ENCODE results near the gene ENTPD1.
"Not testable (repeated sequence)": the region's sequence is repeated elsewhere in the genome, so short reads cannot be mapped to it uniquely, and the experiment has no call there.

Gene ENTPD1

GRCh38 chr10:95908450-95908849, 152.5 kb downstream of the ENTPD1 start:
- peaks cover 5 to 16% of the 10 kb centered on the region in 2 experiments for H3K36me3 ChIP-seq (ENCODE audit: control insufficient read depth in 2 of 2, insufficient read depth in 1 of 2, low read length in 2 of 2)
- TF ChIP-seq ZNF239 (tag by site-specific recombination; IDR thresholded peaks at IDR 0.05) (no peak), PRDM1 (tag by site-specific recombination; IDR thresholded peaks at IDR 0.05) (peak; percentile 89)
- H3K4me3 ChIP-seq (ENCODE audit: low read depth, low read length), result no peak overlapping the region
- no peaks in the 10 kb centered on the region for H3K4me1 ChIP-seq (ENCODE audit: control insufficient read depth, insufficient read depth, low read length)
- no peak overlapping the region for H3K27ac ChIP-seq (ENCODE audit: extremely low read depth, low read depth, low read length)
- no peaks in the 10 kb centered on the region for H3K9me3 ChIP-seq (ENCODE audit: control insufficient read depth, insufficient read depth, low read depth, low read length)
- ChIA-PET CTCF (interaction anchor here (3.5 kb wide), 1 partner anchor 215 kb away, joined by 21 read pairs; the partner anchor contains the start of gene TCTN3), POLR2A (interaction anchor here (0.7 to 1.7 kb wide), 3 partner anchors 13 to 135 kb away, joined by 3 to 5 read pairs (median 5); partner anchors contain the start of gene CCNJ)

GRCh38 chr10:95909561-95909960, 153.6 kb downstream of the ENTPD1 start:
- Histone ChIP-seq H3K27ac (ENCODE audit: extremely low read depth, low read depth, low read length) (no peak overlapping the region), H3K9me3 (ENCODE audit: control insufficient read depth, insufficient read depth, low read depth, low read length) (no peaks in the 10 kb centered on the region), H3K4me1 (ENCODE audit: control insufficient read depth, insufficient read depth, low read length) (no peaks in the 10 kb centered on the region), H3K36me3 (ENCODE audit: control insufficient read depth in 2 of 2, insufficient read depth in 1 of 2, low read length in 2 of 2) (peaks cover 3 to 5% of the 10 kb centered on the region in 2 experiments), H3K4me3 (ENCODE audit: low read depth, low read length) (no peak overlapping the region)
- POLR2A ChIA-PET, result no interaction called here
- TF ChIP-seq ZNF140 (tag by site-specific recombination; IDR thresholded peaks at IDR 0.05) (no peak), ZNF132 (tag by site-specific recombination; IDR thresholded peaks at IDR 0.05; ENCODE audit: borderline replicate concordance) (no peak), KLF8 (tag by site-specific recombination; IDR thresholded peaks at IDR 0.05) (no peak), ZBTB17 (tag by site-specific recombination; IDR thresholded peaks at IDR 0.05) (no peak), ZNF239 (tag by site-specific recombination; IDR thresholded peaks at IDR 0.05) (no peak), ZNF169 (tag by site-specific recombination; IDR thresholded peaks at IDR 0.05) (no peak), ZNF266 (tag by site-specific recombination; IDR thresholded peaks at IDR 0.05; ENCODE audit: low read depth) (no peak), KLF10 (tag by site-specific recombination; IDR thresholded peaks at IDR 0.05) (no peak), ZNF16 (tag by site-specific recombination; IDR thresholded peaks at IDR 0.05; ENCODE audit: low read depth) (no peak)
- TF ChIP-seq, protein P1, sequence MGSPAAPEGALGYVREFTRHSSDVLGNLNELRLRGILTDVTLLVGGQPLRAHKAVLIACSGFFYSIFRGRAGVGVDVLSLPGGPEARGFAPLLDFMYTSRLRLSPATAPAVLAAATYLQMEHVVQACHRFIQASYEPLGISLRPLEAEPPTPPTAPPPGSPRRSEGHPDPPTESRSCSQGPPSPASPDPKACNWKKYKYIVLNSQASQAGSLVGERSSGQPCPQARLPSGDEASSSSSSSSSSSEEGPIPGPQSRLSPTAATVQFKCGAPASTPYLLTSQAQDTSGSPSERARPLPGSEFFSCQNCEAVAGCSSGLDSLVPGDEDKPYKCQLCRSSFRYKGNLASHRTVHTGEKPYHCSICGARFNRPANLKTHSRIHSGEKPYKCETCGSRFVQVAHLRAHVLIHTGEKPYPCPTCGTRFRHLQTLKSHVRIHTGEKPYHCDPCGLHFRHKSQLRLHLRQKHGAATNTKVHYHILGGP (tag by site-specific recombination; IDR thresholded peaks at IDR 0.05), result no peak
- TF ChIP-seq, protein P2, sequence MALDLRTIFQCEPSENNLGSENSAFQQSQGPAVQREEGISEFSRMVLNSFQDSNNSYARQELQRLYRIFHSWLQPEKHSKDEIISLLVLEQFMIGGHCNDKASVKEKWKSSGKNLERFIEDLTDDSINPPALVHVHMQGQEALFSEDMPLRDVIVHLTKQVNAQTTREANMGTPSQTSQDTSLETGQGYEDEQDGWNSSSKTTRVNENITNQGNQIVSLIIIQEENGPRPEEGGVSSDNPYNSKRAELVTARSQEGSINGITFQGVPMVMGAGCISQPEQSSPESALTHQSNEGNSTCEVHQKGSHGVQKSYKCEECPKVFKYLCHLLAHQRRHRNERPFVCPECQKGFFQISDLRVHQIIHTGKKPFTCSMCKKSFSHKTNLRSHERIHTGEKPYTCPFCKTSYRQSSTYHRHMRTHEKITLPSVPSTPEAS (tag by site-specific recombination; IDR thresholded peaks at IDR 0.05), result no peak
- CTCF ChIA-PET, result interaction anchor here (3.5 kb wide), 1 partner anchor 216 kb away, joined by 21 read pairs; the partner anchor contains the start of gene TCTN3

DNA sequence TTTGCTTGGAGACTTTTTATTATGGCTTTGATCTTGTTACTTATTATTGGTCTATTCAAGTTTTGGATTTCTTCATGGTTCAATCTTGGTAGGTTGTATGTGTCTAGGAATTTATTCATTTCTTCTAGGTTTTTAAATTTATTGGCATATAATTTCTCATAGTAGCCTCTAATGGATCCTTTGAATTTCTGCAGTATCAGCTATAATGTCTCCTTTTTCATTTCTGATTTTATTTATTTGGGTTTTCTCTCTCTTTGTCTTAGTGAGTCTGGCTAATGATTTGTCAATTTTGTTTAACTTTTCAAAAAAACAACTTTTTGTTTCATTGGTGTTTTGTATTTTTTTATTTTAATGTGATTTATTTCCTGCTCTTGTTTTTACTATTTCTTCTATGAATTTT, 160.1 kb downstream of the ENTPD1 start:
- H3K9me3 ChIP-seq (ENCODE audit: control insufficient read depth, insufficient read depth, low read depth, low read length); H3K36me3 ChIP-seq (ENCODE audit: control insufficient read depth in 2 of 2, insufficient read depth in 1 of 2, low read length in 2 of 2); POLR2A ChIA-PET; H3K4me1 ChIP-seq (ENCODE audit: control insufficient read depth, insufficient read depth, low read length); H3K27ac ChIP-seq (ENCODE audit: extremely low read depth, low read depth, low read length); CTCF ChIA-PET; H3K4me3 ChIP-seq (ENCODE audit: low read depth, low read length): not testable (repeated sequence)

Measured in HEK293 (cell line).